ENCODE results near the gene KIAA0408. TPM values are rescaled to one million over a fixed set of nuclear protein-coding genes. Genes with fewer than 3 reads are reported as not detected.

KIAA0408 gene
- total RNA-seq, 1 experiment from 2014 or later = 0.25 TPM

GRCh38 chr6:127462376-127462775 is 3.2 kb upstream of the KIAA0408 start:
- peak; percentile 49; the same call in 1 of the 2 replicates for ATAC-seq
- CTCF ChIA-PET = interaction anchor here (1.3 to 1.7 kb wide), 2 partner anchors 76 to 158 kb away, joined by 5 to 7 read pairs; no protein-coding TSS in a partner anchor

GRCh38 chr6:127460465-127460864 is 1.3 kb upstream of the KIAA0408 start:
- no peaks in the 10 kb centered on the region for H3K79me2 ChIP-seq (ENCODE audit: insufficient read depth, low read length)
- H3K27me3 ChIP-seq (ENCODE audit: insufficient read depth, low read length) = no peaks in the 10 kb centered on the region
- H3K9me3 ChIP-seq (ENCODE audit: control insufficient read depth in 1 of 2, insufficient read depth in 1 of 2, low read depth in 1 of 2, low read length in 2 of 2) = no peaks in the 10 kb centered on the region
- no peak overlapping the region for H3K4me3 ChIP-seq (replicated peaks in 1 of 2; ENCODE audit: low read depth in 1 of 2, low read length in 2 of 2)
- no peaks in the 10 kb centered on the region for H3K4me1 ChIP-seq (ENCODE audit: control insufficient read depth in 1 of 2, insufficient read depth in 2 of 2, low read length in 2 of 2)
- no peak overlapping the region for H2AFZ ChIP-seq (ENCODE audit: low read depth, low read length, poor library complexity, severe bottlenecking)
- BruUV-seq (replicated peaks) = no TSS peak
- H3K9me2 ChIP-seq (ENCODE audit: insufficient read depth) = no peaks in the 10 kb centered on the region
- ATAC-seq (no peak), DNase-seq (ENCODE audit: low read depth, low spot score) (no peak)
- ChIA-PET CTCF (no interaction called here), POLR2A (no interaction called here), RAD21 (ENCODE audit: low non-redundant PET in 1 of 2, low total read pairs in 2 of 2, uncharacterized antibody in 2 of 2, unreplicated experiment in 2 of 2) (no interaction called here)
- H3K27ac ChIP-seq (ENCODE audit: low read depth, low read length) = no peak overlapping the region
- intact Hi-C loops (cut with micrococcal nuclease) = no loop called here
- H3K9ac ChIP-seq (ENCODE audit: low read length) = no peak overlapping the region
- no peak overlapping the region for H3K4me2 ChIP-seq (ENCODE audit: low read length)
- H4K20me1 ChIP-seq (ENCODE audit: insufficient read depth) = no peaks in the 10 kb centered on the region
- no peaks in the 10 kb centered on the region for H3K36me3 ChIP-seq (ENCODE audit: control insufficient read depth in 1 of 2, insufficient read depth in 2 of 2, low read length in 2 of 2)
- TF ChIP-seq EZH2 (IDR thresholded peaks at IDR 0.05) = no peak
- TF ChIP-seq TCF7L2 (IDR thresholded peaks at IDR 0.05; ENCODE audit: borderline replicate concordance, extremely low read depth, insufficient read depth, insufficient read length) = no peak
- TF ChIP-seq RAD21 (IDR thresholded peaks at IDR 0.05; ENCODE audit: low read depth) = no peak
- TF ChIP-seq CBX3 (IDR thresholded peaks at IDR 0.05; ENCODE audit: low read depth) = no peak
- TF ChIP-seq SRF (IDR thresholded peaks at IDR 0.05; ENCODE audit: low read depth) = no peak
- TF ChIP-seq ZBTB33 (IDR thresholded peaks at IDR 0.05; ENCODE audit: extremely low read depth, insufficient replicate concordance, low read length) = no peak
- TF ChIP-seq POLR2A (IDR thresholded peaks at IDR 0.05; ENCODE audit: borderline replicate concordance, extremely low read depth, insufficient read depth, insufficient read length) = no peak
- TF ChIP-seq, protein P1, sequence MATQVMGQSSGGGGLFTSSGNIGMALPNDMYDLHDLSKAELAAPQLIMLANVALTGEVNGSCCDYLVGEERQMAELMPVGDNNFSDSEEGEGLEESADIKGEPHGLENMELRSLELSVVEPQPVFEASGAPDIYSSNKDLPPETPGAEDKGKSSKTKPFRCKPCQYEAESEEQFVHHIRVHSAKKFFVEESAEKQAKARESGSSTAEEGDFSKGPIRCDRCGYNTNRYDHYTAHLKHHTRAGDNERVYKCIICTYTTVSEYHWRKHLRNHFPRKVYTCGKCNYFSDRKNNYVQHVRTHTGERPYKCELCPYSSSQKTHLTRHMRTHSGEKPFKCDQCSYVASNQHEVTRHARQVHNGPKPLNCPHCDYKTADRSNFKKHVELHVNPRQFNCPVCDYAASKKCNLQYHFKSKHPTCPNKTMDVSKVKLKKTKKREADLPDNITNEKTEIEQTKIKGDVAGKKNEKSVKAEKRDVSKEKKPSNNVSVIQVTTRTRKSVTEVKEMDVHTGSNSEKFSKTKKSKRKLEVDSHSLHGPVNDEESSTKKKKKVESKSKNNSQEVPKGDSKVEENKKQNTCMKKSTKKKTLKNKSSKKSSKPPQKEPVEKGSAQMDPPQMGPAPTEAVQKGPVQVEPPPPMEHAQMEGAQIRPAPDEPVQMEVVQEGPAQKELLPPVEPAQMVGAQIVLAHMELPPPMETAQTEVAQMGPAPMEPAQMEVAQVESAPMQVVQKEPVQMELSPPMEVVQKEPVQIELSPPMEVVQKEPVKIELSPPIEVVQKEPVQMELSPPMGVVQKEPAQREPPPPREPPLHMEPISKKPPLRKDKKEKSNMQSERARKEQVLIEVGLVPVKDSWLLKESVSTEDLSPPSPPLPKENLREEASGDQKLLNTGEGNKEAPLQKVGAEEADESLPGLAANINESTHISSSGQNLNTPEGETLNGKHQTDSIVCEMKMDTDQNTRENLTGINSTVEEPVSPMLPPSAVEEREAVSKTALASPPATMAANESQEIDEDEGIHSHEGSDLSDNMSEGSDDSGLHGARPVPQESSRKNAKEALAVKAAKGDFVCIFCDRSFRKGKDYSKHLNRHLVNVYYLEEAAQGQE (IDR thresholded peaks at IDR 0.05; ENCODE audit: low read depth) = no peak
- no peak for TF ChIP-seq SIN3A (IDR thresholded peaks at IDR 0.05; ENCODE audit: low read depth)

More at GRCh38 chr6:127462376-127462775, 3.2 kb upstream of the KIAA0408 start:
- no TSS peak for BruUV-seq (replicated peaks)
- no peaks in the 10 kb centered on the region for H4K20me1 ChIP-seq (ENCODE audit: insufficient read depth)
- H3K27me3 ChIP-seq (ENCODE audit: insufficient read depth, low read length) = no peaks in the 10 kb centered on the region
- no peak overlapping the region for H3K4me2 ChIP-seq (ENCODE audit: low read length)
- no peak overlapping the region for H3K4me3 ChIP-seq (replicated peaks in 1 of 2; ENCODE audit: low read depth in 1 of 2, low read length in 2 of 2)
- TF ChIP-seq RAD21 (IDR thresholded peaks at IDR 0.05; ENCODE audit: low read depth) (peak; percentile 23; the same call in 1 of the 2 replicates), TCF7L2 (IDR thresholded peaks at IDR 0.05; ENCODE audit: borderline replicate concordance, extremely low read depth, insufficient read depth, insufficient read length) (no peak)
- TF ChIP-seq, protein P2, sequence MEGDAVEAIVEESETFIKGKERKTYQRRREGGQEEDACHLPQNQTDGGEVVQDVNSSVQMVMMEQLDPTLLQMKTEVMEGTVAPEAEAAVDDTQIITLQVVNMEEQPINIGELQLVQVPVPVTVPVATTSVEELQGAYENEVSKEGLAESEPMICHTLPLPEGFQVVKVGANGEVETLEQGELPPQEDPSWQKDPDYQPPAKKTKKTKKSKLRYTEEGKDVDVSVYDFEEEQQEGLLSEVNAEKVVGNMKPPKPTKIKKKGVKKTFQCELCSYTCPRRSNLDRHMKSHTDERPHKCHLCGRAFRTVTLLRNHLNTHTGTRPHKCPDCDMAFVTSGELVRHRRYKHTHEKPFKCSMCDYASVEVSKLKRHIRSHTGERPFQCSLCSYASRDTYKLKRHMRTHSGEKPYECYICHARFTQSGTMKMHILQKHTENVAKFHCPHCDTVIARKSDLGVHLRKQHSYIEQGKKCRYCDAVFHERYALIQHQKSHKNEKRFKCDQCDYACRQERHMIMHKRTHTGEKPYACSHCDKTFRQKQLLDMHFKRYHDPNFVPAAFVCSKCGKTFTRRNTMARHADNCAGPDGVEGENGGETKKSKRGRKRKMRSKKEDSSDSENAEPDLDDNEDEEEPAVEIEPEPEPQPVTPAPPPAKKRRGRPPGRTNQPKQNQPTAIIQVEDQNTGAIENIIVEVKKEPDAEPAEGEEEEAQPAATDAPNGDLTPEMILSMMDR (IDR thresholded peaks at IDR 0.05 in 2 of 3, conservative IDR thresholded peaks at IDR 0.05 in 1 of 3; ENCODE audit: borderline replicate concordance in 1 of 3, insufficient read depth in 1 of 3, low read depth in 2 of 3, low read length in 2 of 3) = peak in 2 of 3 experiments; percentile 17 to 30; a peak in 3 of 6 replicates
- H3K9ac ChIP-seq (ENCODE audit: low read length) = no peak overlapping the region
- no peak overlapping the region for H3K27ac ChIP-seq (ENCODE audit: low read depth, low read length)
- H3K9me3 ChIP-seq (ENCODE audit: control insufficient read depth in 1 of 2, insufficient read depth in 1 of 2, low read depth in 1 of 2, low read length in 2 of 2) = no peaks in the 10 kb centered on the region
- ChIA-PET POLR2A (no interaction called here), RAD21 (ENCODE audit: low non-redundant PET in 1 of 2, low total read pairs in 2 of 2, uncharacterized antibody in 2 of 2, unreplicated experiment in 2 of 2) (no interaction called here)
- DNase-seq (ENCODE audit: low read depth, low spot score) = no peak
- H3K36me3 ChIP-seq (ENCODE audit: control insufficient read depth in 1 of 2, insufficient read depth in 2 of 2, low read length in 2 of 2) = no peaks in the 10 kb centered on the region
- H2AFZ ChIP-seq (ENCODE audit: low read depth, low read length, poor library complexity, severe bottlenecking) = no peak overlapping the region
- no peaks in the 10 kb centered on the region for H3K4me1 ChIP-seq (ENCODE audit: control insufficient read depth in 1 of 2, insufficient read depth in 2 of 2, low read length in 2 of 2)
- no peaks in the 10 kb centered on the region for H3K79me2 ChIP-seq (ENCODE audit: insufficient read depth, low read length)
- H3K9me2 ChIP-seq (ENCODE audit: insufficient read depth) = no peaks in the 10 kb centered on the region
- intact Hi-C loops (cut with micrococcal nuclease) = no loop called here
